GM12878 (cell line): Measurements from ENCODE around the gene LIFR. TPM values are rescaled to one million over a fixed set of nuclear protein-coding genes. Genes with fewer than 3 reads are reported as not detected.

ENCODE experiments used
- ATAC-seq: fragments of 200-7000 bp; cut with Tn5 transposase; 3 replicates; pipeline ENCODE4 v1.9.1; 2020; ENCODE audit warnings: mild to moderate bottlenecking, moderate library complexity
- BruUV-seq: library from RNA; stranded (reverse); fragments of 400-500 nt; replicated peaks from 2 replicates; lab custom pipeline; 2021; lab: Mats Ljungman, UMichigan
- CTCF ChIA-PET: fragments of 300-600 bp; sonication (Branson Sonifier 250); formaldehyde crosslinking; extraction: SDS; loops from one replicate; lab custom pipeline; 2021; ENCODE audit warnings: inconsistent platforms; lab: Yijun Ruan, JAX
- POLR2A ChIA-PET: fragments of 350-600 bp; formaldehyde crosslinking; extraction: SDS; loops from one replicate; lab custom pipeline; 2021; ENCODE audit warnings: inconsistent platforms; lab: Charles Lee
- RAD21 ChIA-PET: fragments of 300-600 bp; sonication (Branson Sonifier 250); formaldehyde crosslinking; loops from one replicate; lab custom pipeline; 2023; ENCODE audit warnings: antibody characterized with exemption; ENCODE audit not compliant: unreplicated experiment; lab: Charles Lee
- SMC1A ChIA-PET: fragments of 300-600 bp; sonication (Branson Sonifier 250); formaldehyde crosslinking; loops from one replicate; lab custom pipeline; 2023; ENCODE audit not compliant: unreplicated experiment, uncharacterized antibody; lab: Charles Lee
- DNase-seq: peaks from one replicate; pipeline ENCODE4 v3.0.0-alpha.2; 2011; ENCODE audit warnings: low read depth, low spot score
- FAIRE-seq: peaks from 3 replicates; lab custom pipeline; 2011; peaks lifted over from hg19 to GRCh38; lab: Jason Lieb, UNC
- H2AFZ ChIP-seq: 2 replicates; pipeline ENCODE4 v1.6.0; 2011; ENCODE audit warnings: low read depth, low read length, control low read depth; ENCODE audit not compliant: control insufficient read depth
- H3K27ac ChIP-seq: 2 replicates; pipeline ENCODE4 v1.5.1; 2011; ENCODE audit warnings: control low read depth; ENCODE audit not compliant: control insufficient read depth, insufficient read depth
- H3K27me3 ChIP-seq, 2 experiments: replicated peaks in 1 of 2; 2 replicates each; pipeline versions ENCODE4 v1.6.0 to v1.6.1; 2011; ENCODE audit warnings: low read length in 1 of 2; ENCODE audit not compliant: control insufficient read depth in 2 of 2, insufficient read depth in 2 of 2
- H3K36me3 ChIP-seq, 2 experiments: 2 replicates each; pipeline ENCODE4 v1.5.1; 2011; ENCODE audit warnings: low read length in 1 of 2; ENCODE audit not compliant: control insufficient read depth in 2 of 2, insufficient read depth in 2 of 2
- H3K4me1 ChIP-seq: 2 replicates; pipeline ENCODE4 v1.6.1; 2011; ENCODE audit warnings: mild to moderate bottlenecking, low read length, moderate library complexity, mixed read lengths; ENCODE audit not compliant: control insufficient read depth, insufficient read depth
- H3K4me2 ChIP-seq: 2 replicates; pipeline ENCODE4 v1.6.0; 2011; ENCODE audit warnings: control low read depth; ENCODE audit not compliant: control insufficient read depth, insufficient read depth
- H3K4me3 ChIP-seq: fragments of 200-600 bp; sonication (generic); 2 replicates; pipeline ENCODE4 v1.5.1; 2016
- H3K79me2 ChIP-seq: 2 replicates; pipeline ENCODE4 v1.6.0; 2011; ENCODE audit warnings: low read length; ENCODE audit not compliant: control insufficient read depth, insufficient read depth
- H3K9ac ChIP-seq: 2 replicates; pipeline ENCODE4 v1.8.0; 2011; ENCODE audit warnings: low read length, control low read depth, mixed read lengths; ENCODE audit not compliant: control insufficient read depth, insufficient read depth
- H3K9me3 ChIP-seq: replicated peaks from 3 replicates; pipeline ENCODE4 v1.5.1; 2011; ENCODE audit warnings: mild to moderate bottlenecking, low read length; ENCODE audit not compliant: control insufficient read depth, insufficient read depth
- H4K20me1 ChIP-seq: 2 replicates; pipeline ENCODE4 v1.6.0; 2011; ENCODE audit not compliant: control insufficient read depth, insufficient read depth
- BCL11A ChIP-seq: IDR thresholded peaks from 2 replicates; pipeline ENCODE4 v1.6.1; 2011; ENCODE audit warnings: low read depth, low read length
- CREM ChIP-seq: IDR thresholded peaks from 2 replicates; pipeline ENCODE4 v1.6.1; 2014; ENCODE audit warnings: antibody characterized with exemption, low read depth
- EZH2 ChIP-seq: IDR thresholded peaks from 2 replicates; pipeline ENCODE4 v1.6.1; 2012; ENCODE audit warnings: low read depth, mild to moderate bottlenecking, control low read depth, inconsistent platforms, low read length, borderline replicate concordance; ENCODE audit not compliant: control insufficient read depth
- FOXK2 ChIP-seq: fragments of 450-650 bp; IDR thresholded peaks from 2 replicates; pipeline ENCODE4 v1.6.1; 2017; ENCODE audit warnings: mild to moderate bottlenecking, moderate library complexity
- HDAC6 ChIP-seq: fragments of 200-600 bp; sonication (generic); IDR thresholded peaks from one replicate; pipeline ENCODE4 v1.8.0; 2017; ENCODE audit warnings: antibody characterized with exemption; ENCODE audit not compliant: unreplicated experiment
- HSF1 ChIP-seq: fragments of 150-350 bp; IDR thresholded peaks from 2 replicates; pipeline ENCODE4 v1.6.1; 2014; ENCODE audit warnings: mild to moderate bottlenecking, low read depth, low read length
- PBX3 ChIP-seq: IDR thresholded peaks from 2 replicates; pipeline ENCODE4 v1.6.1; 2011; ENCODE audit warnings: mild to moderate bottlenecking, low read depth, low read length, moderate library complexity; ENCODE audit not compliant: insufficient replicate concordance
- RUNX3 ChIP-seq: IDR thresholded peaks from 2 replicates; pipeline ENCODE4 v1.6.1; 2012; ENCODE audit warnings: low read length, inconsistent platforms
- SMARCA5 ChIP-seq: fragments of 450-650 bp; IDR thresholded peaks from 2 replicates; pipeline ENCODE4 v1.6.1; 2017; ENCODE audit warnings: mild to moderate bottlenecking
- TAF1 ChIP-seq: IDR thresholded peaks from 2 replicates; pipeline ENCODE4 v1.6.1; 2011; ENCODE audit warnings: mild to moderate bottlenecking, low read depth, low read length, borderline replicate concordance
- ZNF24 ChIP-seq: fragments of 450-650 bp; IDR thresholded peaks from 2 replicates; pipeline ENCODE4 v1.6.1; 2017; ENCODE audit warnings: antibody characterized with exemption, mild to moderate bottlenecking
- whole genome bisulfite sequencing: methylation state at CpG from one replicate; pipeline ENCODE4 v1.1.6; 2016; ENCODE audit warnings: low lambda C conversion rate; ENCODE audit not compliant: insufficient replicate concordance, insufficient coverage; ENCODE audit errors: missing lambda C conversion rate; 5-methylcytosine and 5-hydroxymethylcytosine counted together
- in situ Hi-C: fragments of 300-500 bp; cut with MboI; formaldehyde crosslinking; loops from 9 replicates; pipeline ENCODE4 v1.14.3; 2018; ENCODE audit warnings: mixed read lengths
- intact Hi-C: fragments of 100-400 bp; cut with micrococcal nuclease; formaldehyde crosslinking; loops from one replicate; pipeline ENCODE4 v1.14.2; 2022; ENCODE audit not compliant: unreplicated experiment
- polyA plus RNA-seq, 11 experiments: library from polyadenylated mRNA; depleted of rRNA in 4 of 11; unstranded in 6 of 11; stranded (reverse) in 5 of 11; fragments of >200 nt; fragmentation: Nextera tagmentation in 4 of 11; fragmentation: Illumina TruSeq in 1 of 11; extraction: Ambion mirVana in 4 of 11; extraction: Trizol in 1 of 11; gene quantifications; 1 replicate in 1 of 11; 2 replicates in 10 of 11; pipeline versions ENCODE4 v1.2.1 to v1.2.3, GENCODE V29; 2011 to 2016; ENCODE audit warnings: inconsistent platforms in 2 of 11, missing spikeins in 2 of 11, low read depth in 1 of 11
- total RNA-seq, 4 experiments: library from RNA; depleted of rRNA in 3 of 4; stranded (reverse); fragments of >200 nt in 3 of 4; fragmentation: Illumina TruSeq in 1 of 4; extraction: Trizol in 1 of 4; gene quantifications; 2 replicates each; pipeline versions ENCODE4 v1.2.1 to v1.2.3, GENCODE V29; 2013 to 2021

The LIFR gene
- total and polyA plus RNA-seq, 10 of the 15 experiments (the other 5 are each of a cell fraction or from before 2014, with no cell fraction given) = 0.10 TPM; not detected in 9

- DNase-seq = no peak
- POLR2A ChIA-PET = interaction anchor here (0.5 kb wide), 1 partner anchor 213 kb away, joined by 3 read pairs; no protein-coding TSS in a partner anchor
- H3K79me2 ChIP-seq = no peaks in the 10 kb centered on the region
- in situ Hi-C loops = no loop called here
- CTCF ChIA-PET = interaction anchor here (1.4 to 3.8 kb wide), 2 partner anchors 12 to 105 kb away, joined by 3 to 18 read pairs; no protein-coding TSS in a partner anchor
- RAD21 ChIA-PET = interaction anchor here (1.3 kb wide), 1 partner anchor 105 kb away, joined by 5 read pairs; no protein-coding TSS in a partner anchor
- TF ChIP-seq BCL11A = no peak
- no peak for TF ChIP-seq TAF1
- TF ChIP-seq FOXK2 = no peak
- TF ChIP-seq SMARCA5 = no peak
- TF ChIP-seq ZNF24 = no peak
- TF ChIP-seq HDAC6 = no peak
- TF ChIP-seq RUNX3 = no peak
- TF ChIP-seq HSF1 = no peak
- TF ChIP-seq PBX3 = no peak
- no peak for TF ChIP-seq CREM
- no peak for TF ChIP-seq EZH2
- H2AFZ ChIP-seq = no peak overlapping the region
- no peak overlapping the region for H3K4me3 ChIP-seq
- no peak for FAIRE-seq
- no peaks in the 10 kb centered on the region for H3K9me3 ChIP-seq
- no peaks in the 10 kb centered on the region for H3K36me3 ChIP-seq
- H3K27me3 ChIP-seq = no peaks in the 10 kb centered on the region
- intact Hi-C loops = no loop called here
- WGBS = 22% methylated on average over 2 of the region's 2 CpGs
- no peaks in the 10 kb centered on the region for H4K20me1 ChIP-seq
- SMC1A ChIA-PET = interaction anchor here (0.6 to 2.1 kb wide), 2 partner anchors 26 to 105 kb away, joined by 3 to 6 read pairs; no protein-coding TSS in a partner anchor
- no peak overlapping the region for H3K27ac ChIP-seq
- ATAC-seq = no peak
- H3K9ac ChIP-seq = no peak overlapping the region
- no peaks in the 10 kb centered on the region for H3K4me1 ChIP-seq
- no peak overlapping the region for H3K4me2 ChIP-seq
- BruUV-seq = no TSS peak
Observed at GRCh38 chr5:38546691-38547146, 9.7 kb downstream of the LIFR start.
